Smooth muscle cell (in vitro differentiated cells): ENCODE data around the gene P4HA1. TPM values are rescaled to one million over a fixed set of nuclear protein-coding genes. Genes with fewer than 3 reads are reported as not detected.
"Not testable (repeated sequence)": the region's sequence is repeated elsewhere in the genome, so short reads cannot be mapped to it uniquely, and the experiment has no call there.

Source experiments
- DNase-seq: peaks from one replicate; lab custom pipeline; 2025; ENCODE audit not compliant: unreplicated experiment; lab: John Stamatoyannopoulos, UW
- H2AFZ ChIP-seq: fragments of 200-600 bp; sonication (generic); 2 replicates; pipeline ENCODE4 v1.6.0; 2016; ENCODE audit warnings: antibody characterized with exemption, low read depth, mild to moderate bottlenecking
- H3F3A ChIP-seq: fragments of 200-600 bp; sonication (generic); 2 replicates; pipeline ENCODE4 v1.6.0; 2017; ENCODE audit warnings: antibody characterized with exemption, low read depth
- H3K27ac ChIP-seq: fragments of 200-600 bp; sonication (generic); 2 replicates; pipeline ENCODE4 v1.5.1; 2016; ENCODE audit warnings: low read depth, mild to moderate bottlenecking
- H3K27me3 ChIP-seq: fragments of 200-600 bp; sonication (generic); 2 replicates; pipeline ENCODE4 v1.6.1; 2016; ENCODE audit warnings: low read depth, mild to moderate bottlenecking
- H3K36me3 ChIP-seq: fragments of 200-600 bp; sonication (generic); 2 replicates; pipeline ENCODE4 v1.5.1; 2016; ENCODE audit warnings: low read depth
- H3K4me1 ChIP-seq: fragments of 200-600 bp; sonication (generic); 2 replicates; pipeline ENCODE4 v1.5.1; 2016; ENCODE audit warnings: low read depth
- H3K4me2 ChIP-seq: fragments of 200-600 bp; sonication (generic); 2 replicates; pipeline ENCODE4 v1.6.0; 2016; ENCODE audit warnings: mild to moderate bottlenecking
- H3K4me3 ChIP-seq: fragments of 200-600 bp; sonication (generic); 2 replicates; pipeline ENCODE4 v1.5.1; 2016; ENCODE audit warnings: mild to moderate bottlenecking
- H3K79me2 ChIP-seq: fragments of 200-600 bp; sonication (generic); 2 replicates; pipeline ENCODE4 v1.6.0; 2016; ENCODE audit warnings: low read depth, mild to moderate bottlenecking
- H3K9ac ChIP-seq: fragments of 200-600 bp; sonication (generic); 2 replicates; pipeline ENCODE4 v1.6.0; 2016; ENCODE audit warnings: low read depth
- H3K9me3 ChIP-seq: fragments of 200-600 bp; sonication (generic); replicated peaks from 2 replicates; pipeline ENCODE4 v1.5.1; 2016; ENCODE audit warnings: low read depth
- H4K20me1 ChIP-seq: fragments of 200-600 bp; sonication (generic); 2 replicates; pipeline ENCODE4 v1.6.0; 2016; ENCODE audit warnings: low read depth
- WGBS: methylation state at CpG from one replicate; pipeline ENCODE4 v1.1.7; 2016; ENCODE audit warnings: low lambda C conversion rate; 5-methylcytosine and 5-hydroxymethylcytosine counted together
- polyA plus RNA-seq: library from polyadenylated mRNA; unstranded; fragments of >200 nt; fragmentation: Nextera tagmentation; extraction: Ambion mirVana; gene quantifications from 2 replicates; pipeline ENCODE4 v1.2.1, GENCODE V29; 2016
- total RNA-seq: library from RNA; depleted of rRNA; stranded (reverse); fragments of >200 nt; gene quantifications from 2 replicates; pipeline ENCODE4 v1.2.3, GENCODE V29; 2014
- TF ChIP-seq, protein P1 (sequence below): fragments of 200-600 bp; sonication (generic); IDR thresholded peaks from 2 replicates; pipeline ENCODE4 v1.5.1; 2017; ENCODE audit warnings: borderline replicate concordance, mild to moderate bottlenecking, antibody characterized with exemption; ENCODE audit not compliant: insufficient read depth, poor library complexity, severe bottlenecking

The P4HA1 gene
- total and polyA plus RNA-seq, 2 experiments from 2014 or later: 467 to 489 TPM

DNA sequence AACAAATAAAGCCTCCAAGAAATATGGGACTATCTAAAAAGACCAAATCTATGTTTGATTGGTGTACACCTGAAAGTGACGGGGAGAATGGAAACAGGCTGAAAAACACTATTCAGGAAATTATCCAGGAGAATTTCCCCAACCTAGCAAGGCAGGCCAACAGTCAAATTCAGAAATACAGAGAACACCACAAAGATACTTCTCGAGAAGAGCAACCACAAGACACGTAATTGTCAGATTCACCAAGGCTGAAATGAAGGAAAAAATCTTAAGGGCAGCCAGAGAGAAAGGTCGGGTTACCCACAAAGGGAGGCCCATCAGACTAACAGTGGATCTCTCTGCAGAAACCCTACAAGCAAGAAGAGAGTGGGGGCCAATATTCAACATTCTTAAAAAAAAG is 73.7 kb downstream of the P4HA1 start:
- not testable (repeated sequence) for H3K4me1 ChIP-seq, H3K9me3 ChIP-seq, H2AFZ ChIP-seq, H3K4me3 ChIP-seq, H3F3A ChIP-seq, H3K4me2 ChIP-seq, DNase-seq, H3K36me3 ChIP-seq, H3K27ac ChIP-seq, H3K27me3 ChIP-seq, H3K9ac ChIP-seq
- 92% methylated on average over 4 of the region's 4 CpGs for WGBS
- peaks cover 91% of the 10 kb centered on the region for H4K20me1 ChIP-seq
- peaks cover 59% of the 10 kb centered on the region for H3K79me2 ChIP-seq

DNA sequence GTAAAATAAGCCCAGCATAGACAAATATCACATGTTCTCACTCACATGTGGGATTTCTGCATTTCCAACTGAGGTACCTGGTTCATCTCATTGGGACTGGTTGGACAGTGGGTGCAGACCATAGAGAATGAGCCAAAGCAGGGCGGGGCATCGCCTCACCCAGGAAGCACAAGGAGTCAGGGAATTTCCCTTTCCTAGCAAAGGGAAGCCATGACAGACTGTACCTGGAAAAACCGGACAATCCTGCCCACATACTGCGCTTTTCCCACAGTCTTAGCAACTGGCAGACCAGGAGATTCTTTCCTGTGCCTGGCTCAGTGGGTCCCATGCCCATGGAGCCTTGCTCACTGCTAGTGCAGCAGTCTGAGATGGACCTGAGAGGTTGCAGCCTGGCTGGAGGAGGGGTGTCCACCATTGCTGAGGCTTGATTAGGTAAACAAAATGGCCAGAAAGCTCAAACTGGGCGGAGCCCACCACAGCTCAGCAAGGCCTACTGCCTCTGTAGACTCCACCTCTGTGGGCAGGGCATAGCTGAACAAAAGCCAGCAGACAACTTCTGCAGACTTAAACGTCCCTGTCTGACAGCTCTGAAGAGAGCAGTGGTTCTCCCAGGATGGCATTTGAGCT is 75.0 kb downstream of the P4HA1 start:
- DNase-seq, H3K4me1 ChIP-seq, H3K9me3 ChIP-seq, H3K27me3 ChIP-seq, H3K27ac ChIP-seq, H3K9ac ChIP-seq, H2AFZ ChIP-seq, H3K36me3 ChIP-seq, H3F3A ChIP-seq, H3K4me3 ChIP-seq, H3K4me2 ChIP-seq: not testable (repeated sequence)
- H4K20me1 ChIP-seq: peaks cover 92% of the 10 kb centered on the region
- H3K79me2 ChIP-seq: peaks cover 61% of the 10 kb centered on the region
- WGBS: 87% methylated on average over 6 of the region's 6 CpGs

DNA sequence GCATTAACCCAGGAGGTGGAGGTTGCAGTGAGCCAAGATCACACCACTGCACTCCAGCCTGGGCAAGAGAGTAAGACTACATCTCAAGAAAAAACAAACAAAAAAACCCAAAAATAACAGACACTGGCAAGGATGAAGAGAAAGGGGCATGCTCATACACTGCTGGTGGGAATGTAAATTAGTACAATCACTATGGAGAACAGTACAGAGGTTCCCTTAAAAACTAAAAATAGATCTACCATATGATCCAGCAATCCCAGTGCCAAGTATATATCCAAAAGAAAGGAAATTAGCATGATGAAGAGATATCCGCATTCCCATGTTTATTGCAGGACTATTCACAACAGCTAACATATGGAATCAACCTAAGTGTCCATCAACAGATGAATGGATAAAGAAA is 75.6 kb downstream of the P4HA1 start:
- Histone ChIP-seq H3K4me1 (no peaks in the 10 kb centered on the region), H4K20me1 (peaks cover 92% of the 10 kb centered on the region), H3K36me3 (no peaks in the 10 kb centered on the region), H3K9ac (no peak overlapping the region), H3F3A (peaks cover 9% of the 10 kb centered on the region), H2AFZ (no peak overlapping the region), H3K4me3 (no peak overlapping the region), H3K79me2 (peaks cover 64% of the 10 kb centered on the region), H3K27ac (no peak overlapping the region), H3K27me3 (no peaks in the 10 kb centered on the region), H3K9me3 (no peaks in the 10 kb centered on the region), H3K4me2 (no peak overlapping the region)
- WGBS: 100% methylated on average over 1 of the region's 1 CpG
- TF ChIP-seq, protein P1, sequence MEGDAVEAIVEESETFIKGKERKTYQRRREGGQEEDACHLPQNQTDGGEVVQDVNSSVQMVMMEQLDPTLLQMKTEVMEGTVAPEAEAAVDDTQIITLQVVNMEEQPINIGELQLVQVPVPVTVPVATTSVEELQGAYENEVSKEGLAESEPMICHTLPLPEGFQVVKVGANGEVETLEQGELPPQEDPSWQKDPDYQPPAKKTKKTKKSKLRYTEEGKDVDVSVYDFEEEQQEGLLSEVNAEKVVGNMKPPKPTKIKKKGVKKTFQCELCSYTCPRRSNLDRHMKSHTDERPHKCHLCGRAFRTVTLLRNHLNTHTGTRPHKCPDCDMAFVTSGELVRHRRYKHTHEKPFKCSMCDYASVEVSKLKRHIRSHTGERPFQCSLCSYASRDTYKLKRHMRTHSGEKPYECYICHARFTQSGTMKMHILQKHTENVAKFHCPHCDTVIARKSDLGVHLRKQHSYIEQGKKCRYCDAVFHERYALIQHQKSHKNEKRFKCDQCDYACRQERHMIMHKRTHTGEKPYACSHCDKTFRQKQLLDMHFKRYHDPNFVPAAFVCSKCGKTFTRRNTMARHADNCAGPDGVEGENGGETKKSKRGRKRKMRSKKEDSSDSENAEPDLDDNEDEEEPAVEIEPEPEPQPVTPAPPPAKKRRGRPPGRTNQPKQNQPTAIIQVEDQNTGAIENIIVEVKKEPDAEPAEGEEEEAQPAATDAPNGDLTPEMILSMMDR: no peak
- DNase-seq: no peak

DNA sequence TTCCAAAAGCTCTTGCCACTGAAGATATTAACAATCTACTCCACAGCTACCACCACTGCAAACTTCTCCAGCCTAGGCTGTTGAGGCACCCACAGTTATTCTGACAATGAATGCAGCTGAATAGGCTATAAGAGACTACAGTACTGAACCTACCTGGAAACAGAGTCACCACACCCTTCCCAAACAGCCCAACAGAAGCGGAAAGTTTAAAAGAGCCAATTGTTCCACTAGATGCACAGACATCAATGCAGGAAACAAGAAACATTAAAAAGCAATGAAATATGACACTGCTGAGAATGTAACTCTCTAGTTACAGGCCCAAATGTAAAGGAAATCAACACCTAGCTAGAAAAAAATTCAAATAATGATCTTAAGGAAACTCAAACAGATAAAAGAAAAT is 77.6 kb downstream of the P4HA1 start:
- no peak for DNase-seq
- H3K9ac ChIP-seq: no peak overlapping the region
- H3F3A ChIP-seq: peaks cover 9% of the 10 kb centered on the region
- TF ChIP-seq, protein P1: no peak
- H4K20me1 ChIP-seq: peaks cover 97% of the 10 kb centered on the region
- peaks cover 7% of the 10 kb centered on the region for H3K36me3 ChIP-seq
- H3K79me2 ChIP-seq: peaks cover 53% of the 10 kb centered on the region
- no peak overlapping the region for H2AFZ ChIP-seq
- no peaks in the 10 kb centered on the region for H3K4me1 ChIP-seq
- 85% methylated on average over 1 of the region's 1 CpG for WGBS
- no peaks in the 10 kb centered on the region for H3K27me3 ChIP-seq
- no peaks in the 10 kb centered on the region for H3K9me3 ChIP-seq
- no peak overlapping the region for H3K4me3 ChIP-seq
- H3K4me2 ChIP-seq: no peak overlapping the region
- peak overlapping the region; percentile 21 for H3K27ac ChIP-seq

DNA sequence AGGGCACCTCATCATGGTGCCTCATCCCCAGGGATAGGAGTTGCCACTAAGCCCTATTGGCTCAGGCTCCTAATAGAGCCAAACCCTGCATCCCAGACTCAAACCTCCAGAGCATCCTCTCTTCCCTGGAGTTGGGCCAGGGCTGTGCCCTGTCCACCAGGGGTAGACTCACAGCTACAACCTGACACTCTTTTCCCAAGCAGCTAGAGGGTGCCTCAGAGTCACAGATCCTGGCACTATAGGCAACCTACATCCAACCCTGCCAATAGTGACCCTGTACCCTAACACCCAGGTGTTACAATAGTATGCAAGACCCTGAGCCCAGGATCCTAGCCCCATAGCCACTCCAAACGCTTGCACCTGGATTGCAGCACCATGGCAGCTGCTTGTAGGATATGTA is 78.0 kb downstream of the P4HA1 start:
- Histone ChIP-seq H3K4me2 (no peak overlapping the region), H2AFZ (no peak overlapping the region), H3K9ac (no peak overlapping the region), H3K36me3 (peaks cover 9% of the 10 kb centered on the region), H4K20me1 (peaks cover 96% of the 10 kb centered on the region), H3K79me2 (peaks cover 49% of the 10 kb centered on the region), H3F3A (peaks cover 9% of the 10 kb centered on the region), H3K4me3 (no peak overlapping the region), H3K9me3 (no peaks in the 10 kb centered on the region), H3K4me1 (no peaks in the 10 kb centered on the region), H3K27ac (no peak overlapping the region), H3K27me3 (no peaks in the 10 kb centered on the region)
- TF ChIP-seq, protein P1: no peak
- WGBS: 96% methylated on average over 1 of the region's 1 CpG
- no peak for DNase-seq
